Measurements from ENCODE around the gene C1orf226. TPM values are rescaled to one million over a fixed set of nuclear protein-coding genes. Genes with fewer than 3 reads are reported as not detected.

Gene C1orf226
- total and polyA plus RNA-seq, 2 experiments from 2014 or later: 2.7 to 12.5 TPM

- no peak overlapping the region for H3K4me3 Mint-ChIP-seq
- Histone ChIP-seq H3K4me3 (no peak overlapping the region), H3K27me3 (ENCODE audit: insufficient read depth) (no peaks in the 10 kb centered on the region), H3F3A (replicated peaks; ENCODE audit: low read depth) (no peaks in the 10 kb centered on the region), H3K4me2 (no peak overlapping the region), H3K4me1 (ENCODE audit: insufficient read depth) (peaks cover 4% of the 10 kb centered on the region; the same call in 1 of the 2 replicates), H2AFZ (no peak overlapping the region), H3K79me2 (replicated peaks; ENCODE audit: insufficient read depth) (no peaks in the 10 kb centered on the region), H4K20me1 (replicated peaks; ENCODE audit: insufficient read depth) (no peaks in the 10 kb centered on the region), H3K27ac (ENCODE audit: low read depth) (no peak overlapping the region), H3K36me3 (ENCODE audit: insufficient read depth) (no peaks in the 10 kb centered on the region), H3K9me2 (ENCODE audit: insufficient read depth) (no peaks in the 10 kb centered on the region)
- H3K27me3 Mint-ChIP-seq (ENCODE audit: insufficient read depth, low read depth, poor library complexity): peaks cover 9% of the 10 kb centered on the region
- H3K36me3 Mint-ChIP-seq (ENCODE audit: low read depth): no peaks in the 10 kb centered on the region
- TF ChIP-seq POLR2AphosphoS5 (IDR thresholded peaks at IDR 0.05; ENCODE audit: low read depth): no peak
- TF ChIP-seq, protein P1, sequence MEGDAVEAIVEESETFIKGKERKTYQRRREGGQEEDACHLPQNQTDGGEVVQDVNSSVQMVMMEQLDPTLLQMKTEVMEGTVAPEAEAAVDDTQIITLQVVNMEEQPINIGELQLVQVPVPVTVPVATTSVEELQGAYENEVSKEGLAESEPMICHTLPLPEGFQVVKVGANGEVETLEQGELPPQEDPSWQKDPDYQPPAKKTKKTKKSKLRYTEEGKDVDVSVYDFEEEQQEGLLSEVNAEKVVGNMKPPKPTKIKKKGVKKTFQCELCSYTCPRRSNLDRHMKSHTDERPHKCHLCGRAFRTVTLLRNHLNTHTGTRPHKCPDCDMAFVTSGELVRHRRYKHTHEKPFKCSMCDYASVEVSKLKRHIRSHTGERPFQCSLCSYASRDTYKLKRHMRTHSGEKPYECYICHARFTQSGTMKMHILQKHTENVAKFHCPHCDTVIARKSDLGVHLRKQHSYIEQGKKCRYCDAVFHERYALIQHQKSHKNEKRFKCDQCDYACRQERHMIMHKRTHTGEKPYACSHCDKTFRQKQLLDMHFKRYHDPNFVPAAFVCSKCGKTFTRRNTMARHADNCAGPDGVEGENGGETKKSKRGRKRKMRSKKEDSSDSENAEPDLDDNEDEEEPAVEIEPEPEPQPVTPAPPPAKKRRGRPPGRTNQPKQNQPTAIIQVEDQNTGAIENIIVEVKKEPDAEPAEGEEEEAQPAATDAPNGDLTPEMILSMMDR (conservative IDR thresholded peaks at IDR 0.05; ENCODE audit: low read depth in 2 of 2): no peak
- TF ChIP-seq ZNF114 (CRISPR knock-in tag; IDR thresholded peaks at IDR 0.05): no peak
- TF ChIP-seq NANOG (IDR thresholded peaks at IDR 0.05; ENCODE audit: borderline replicate concordance): no peak
- no peak for TF ChIP-seq EZH2phosphoT487 (IDR thresholded peaks at IDR 0.05; ENCODE audit: unreplicated experiment)
- TF ChIP-seq REST (IDR thresholded peaks at IDR 0.05; ENCODE audit: unreplicated experiment): no peak
- TF ChIP-seq STAT1 (IDR thresholded peaks at IDR 0.05; ENCODE audit: unreplicated experiment): no peak
- TF ChIP-seq ZNF331 (CRISPR knock-in tag; IDR thresholded peaks at IDR 0.05; ENCODE audit: low read depth): no peak
- TF ChIP-seq CREB1 (CRISPR knock-in tag; IDR thresholded peaks at IDR 0.05; ENCODE audit: low read depth): no peak
- TF ChIP-seq ETS1 (IDR thresholded peaks at IDR 0.05): no peak
- TF ChIP-seq ZNF462 (CRISPR knock-in tag; IDR thresholded peaks at IDR 0.05): no peak
- TF ChIP-seq JUNB (IDR thresholded peaks at IDR 0.05; ENCODE audit: unreplicated experiment): no peak
- no peak for TF ChIP-seq EZH2 (IDR thresholded peaks at IDR 0.05; ENCODE audit: low read depth, unreplicated experiment)
- H3K9me3 Mint-ChIP-seq: no peaks in the 10 kb centered on the region
- no peak overlapping the region for H3K27ac Mint-ChIP-seq
- H3K4me1 Mint-ChIP-seq: peaks cover 33% of the 10 kb centered on the region
- ATAC-seq (no peak), DNase-seq (ENCODE audit: low spot score) (no peak)
Measured at GRCh38 chr1:162390396-162391185, 9.1 kb downstream of the C1orf226 start.
